ENCODE data around the gene SPDYE4. TPM values are rescaled to one million over a fixed set of nuclear protein-coding genes. Genes with fewer than 3 reads are reported as not detected.

The SPDYE4 gene
- total RNA-seq, 1 donor from 2014 or later, result not detected

- H3K27me3 ChIP-seq (ENCODE audit: control insufficient read depth, insufficient read depth, low read length), result no peaks in the 10 kb centered on the region
- no peak for DNase-seq (ENCODE audit: low read depth)
- no peaks in the 10 kb centered on the region for H3K36me3 ChIP-seq (ENCODE audit: control insufficient read depth, insufficient read depth, low read length)
- H3K4me3 ChIP-seq (ENCODE audit: low read depth, low read length), result no peak overlapping the region
- TF ChIP-seq CTCF (IDR thresholded peaks at IDR 0.05; ENCODE audit: insufficient read depth, low read length, poor library complexity, severe bottlenecking), result no peak
Measured at GRCh38 chr17:8711291-8711690, 47.1 kb downstream of the SPDYE4 start.

DNA sequence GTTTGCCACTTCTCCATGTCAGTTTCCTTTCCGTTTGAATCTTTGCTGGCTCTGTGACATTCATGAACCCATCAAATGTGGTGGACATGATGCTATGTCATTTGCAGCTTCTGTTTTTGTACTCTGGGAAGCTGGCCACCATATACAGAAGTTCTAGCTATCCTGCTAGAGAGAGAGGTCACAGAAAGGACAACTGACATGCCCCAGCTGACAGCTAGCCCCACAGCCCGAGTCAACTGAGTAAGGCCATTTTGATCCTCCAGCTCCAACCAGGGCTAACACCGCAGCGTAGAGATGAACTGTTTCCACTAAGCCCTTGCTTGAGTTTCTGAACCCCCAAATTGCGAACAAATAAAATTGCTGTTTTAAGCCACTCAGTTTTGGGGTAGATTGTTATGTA is 47.5 kb downstream of the SPDYE4 start:
- Histone ChIP-seq H3K36me3 (ENCODE audit: control insufficient read depth, insufficient read depth, low read length) (no peaks in the 10 kb centered on the region), H3K4me3 (ENCODE audit: low read depth, low read length) (no peak overlapping the region), H3K27me3 (ENCODE audit: control insufficient read depth, insufficient read depth, low read length) (no peaks in the 10 kb centered on the region)
- DNase-seq (ENCODE audit: low read depth), result no peak
- TF ChIP-seq CTCF (IDR thresholded peaks at IDR 0.05; ENCODE audit: insufficient read depth, low read length, poor library complexity, severe bottlenecking), result no peak

DNA sequence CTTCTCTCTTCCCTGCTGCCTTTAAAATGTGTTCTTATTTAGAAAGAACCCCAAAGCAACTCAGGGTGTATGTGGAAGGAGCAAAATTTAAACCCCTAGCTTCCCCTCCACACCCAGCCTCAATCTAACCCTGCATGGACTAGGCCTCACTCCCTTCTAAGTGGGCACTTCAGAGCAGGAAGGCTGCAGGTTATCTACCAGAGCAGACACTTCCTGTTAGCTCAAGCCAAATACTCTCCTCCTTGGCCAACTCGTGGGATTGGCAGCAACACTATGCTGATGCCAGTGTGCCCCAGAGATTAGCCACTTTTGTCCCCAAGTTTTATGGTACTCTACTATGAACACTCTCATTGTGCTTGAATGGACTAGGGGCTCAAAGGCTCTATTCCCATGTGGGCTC is 49.3 kb downstream of the SPDYE4 start:
- Histone ChIP-seq H3K27me3 (ENCODE audit: control insufficient read depth, insufficient read depth, low read length) (no peaks in the 10 kb centered on the region), H3K4me3 (ENCODE audit: low read depth, low read length) (no peak overlapping the region), H3K36me3 (ENCODE audit: control insufficient read depth, insufficient read depth, low read length) (no peaks in the 10 kb centered on the region)
- TF ChIP-seq CTCF (IDR thresholded peaks at IDR 0.05; ENCODE audit: insufficient read depth, low read length, poor library complexity, severe bottlenecking), result no peak
- no peak for DNase-seq (ENCODE audit: low read depth)

DNA sequence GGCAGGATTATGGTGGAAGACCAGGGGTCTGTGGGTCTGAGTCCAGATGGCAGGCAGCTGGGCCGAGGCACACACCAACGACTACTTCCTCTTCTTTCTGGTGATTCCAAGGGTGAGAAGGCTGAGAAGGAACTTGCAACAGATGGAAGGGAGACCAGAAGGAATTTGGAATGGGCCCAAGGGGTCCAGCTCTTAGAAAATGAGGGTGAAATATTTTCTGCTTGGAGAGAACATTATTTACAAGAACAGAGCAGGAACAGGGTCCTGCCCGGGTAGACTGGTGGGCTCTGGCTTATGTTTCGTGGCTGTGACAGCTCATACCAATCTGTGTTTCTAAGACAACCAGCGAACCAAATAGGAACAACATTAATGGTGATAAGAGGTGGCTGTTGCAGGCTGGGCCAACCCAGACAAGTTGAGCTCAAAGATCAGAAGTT is 50.3 kb downstream of the SPDYE4 start:
- H3K4me3 ChIP-seq (ENCODE audit: low read depth, low read length), result no peak overlapping the region
- no peak for DNase-seq (ENCODE audit: low read depth)
- TF ChIP-seq CTCF (IDR thresholded peaks at IDR 0.05; ENCODE audit: insufficient read depth, low read length, poor library complexity, severe bottlenecking), result no peak
- no peaks in the 10 kb centered on the region for H3K36me3 ChIP-seq (ENCODE audit: control insufficient read depth, insufficient read depth, low read length)
- H3K27me3 ChIP-seq (ENCODE audit: control insufficient read depth, insufficient read depth, low read length), result peaks cover 4% of the 10 kb centered on the region

GRCh38 chr17:8707332-8708024 is 50.9 kb downstream of the SPDYE4 start:
- DNase-seq (ENCODE audit: low read depth), result no peak
- Histone ChIP-seq H3K4me3 (ENCODE audit: low read depth, low read length) (no peak overlapping the region), H3K27me3 (ENCODE audit: control insufficient read depth, insufficient read depth, low read length) (peaks cover 5% of the 10 kb centered on the region), H3K36me3 (ENCODE audit: control insufficient read depth, insufficient read depth, low read length) (no peaks in the 10 kb centered on the region)
- no peak for TF ChIP-seq CTCF (IDR thresholded peaks at IDR 0.05; ENCODE audit: insufficient read depth, low read length, poor library complexity, severe bottlenecking)

GRCh38 chr17:8706431-8706830 is 51.9 kb downstream of the SPDYE4 start:
- TF ChIP-seq CTCF (IDR thresholded peaks at IDR 0.05; ENCODE audit: insufficient read depth, low read length, poor library complexity, severe bottlenecking), result no peak
- Histone ChIP-seq H3K27me3 (ENCODE audit: control insufficient read depth, insufficient read depth, low read length) (peaks cover 5% of the 10 kb centered on the region), H3K4me3 (ENCODE audit: low read depth, low read length) (no peak overlapping the region), H3K36me3 (ENCODE audit: control insufficient read depth, insufficient read depth, low read length) (no peaks in the 10 kb centered on the region)
- DNase-seq (ENCODE audit: low read depth), result no peak
